ENCODE data around the gene CCDC50. TPM values are rescaled to one million over a fixed set of nuclear protein-coding genes. Genes with fewer than 3 reads are reported as not detected.
A peak's percentile ranks its signal among the peaks of the same experiment; 100 is the strongest.

CCDC50 gene, protein sequence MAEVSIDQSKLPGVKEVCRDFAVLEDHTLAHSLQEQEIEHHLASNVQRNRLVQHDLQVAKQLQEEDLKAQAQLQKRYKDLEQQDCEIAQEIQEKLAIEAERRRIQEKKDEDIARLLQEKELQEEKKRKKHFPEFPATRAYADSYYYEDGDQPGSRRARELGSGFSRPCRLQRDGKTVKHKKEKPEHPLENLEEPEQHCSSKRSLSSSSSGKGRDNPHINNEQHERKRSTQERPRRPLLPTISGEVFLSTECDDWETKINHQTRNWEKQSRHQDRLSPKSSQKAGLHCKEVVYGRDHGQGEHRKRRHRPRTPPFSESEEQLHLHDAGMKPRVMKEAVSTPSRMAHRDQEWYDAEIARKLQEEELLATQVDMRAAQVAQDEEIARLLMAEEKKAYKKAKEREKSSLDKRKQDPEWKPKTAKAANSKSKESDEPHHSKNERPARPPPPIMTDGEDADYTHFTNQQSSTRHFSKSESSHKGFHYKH
- 85.1 and 92.8 TPM in 2 replicates for total RNA-seq (2014; rRNA removed; shearing (Covaris generic))

DNA sequence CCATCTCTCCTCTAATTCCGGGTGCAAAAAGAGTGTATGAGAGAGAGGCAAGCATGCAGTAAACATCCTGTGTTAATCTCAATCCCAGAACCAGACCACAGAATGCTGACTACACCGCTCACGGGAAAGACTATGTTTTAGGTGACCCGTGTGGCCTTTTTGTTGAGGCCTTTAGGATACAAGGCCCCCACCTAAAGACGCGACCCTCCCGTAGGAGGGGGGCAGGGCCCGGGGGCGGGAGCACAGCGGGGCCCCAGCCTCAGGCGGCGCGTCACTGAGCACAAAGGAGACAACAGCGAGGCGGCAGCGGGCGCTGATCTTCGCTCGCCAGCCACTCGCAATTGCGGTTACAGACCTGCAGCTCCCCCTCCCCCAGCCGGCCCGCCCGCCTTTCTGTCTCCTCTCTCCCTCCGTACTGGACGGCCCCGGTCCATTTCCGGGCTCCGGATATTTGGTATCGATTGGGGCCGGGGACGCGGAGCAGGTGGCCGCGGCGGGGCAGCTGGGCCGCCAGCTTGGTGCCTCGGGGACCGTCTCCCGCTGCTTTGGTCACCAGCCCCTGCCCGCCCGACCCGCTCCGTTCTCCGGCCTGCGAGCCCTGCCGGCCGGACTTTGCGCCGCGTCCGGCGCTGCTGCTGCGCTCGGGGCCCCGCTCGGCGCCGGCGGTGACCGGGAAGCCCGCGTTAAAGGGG is at the start of gene CCDC50:
Gene CCDC50, plus strand, starts transcription at position 433 of the 692 bp plus-strand sequence. CDS start 281 bp downstream, outside the sequence.
- peak; percentile 81 for DNase-seq (ENCODE audit: low read depth)

DNA sequence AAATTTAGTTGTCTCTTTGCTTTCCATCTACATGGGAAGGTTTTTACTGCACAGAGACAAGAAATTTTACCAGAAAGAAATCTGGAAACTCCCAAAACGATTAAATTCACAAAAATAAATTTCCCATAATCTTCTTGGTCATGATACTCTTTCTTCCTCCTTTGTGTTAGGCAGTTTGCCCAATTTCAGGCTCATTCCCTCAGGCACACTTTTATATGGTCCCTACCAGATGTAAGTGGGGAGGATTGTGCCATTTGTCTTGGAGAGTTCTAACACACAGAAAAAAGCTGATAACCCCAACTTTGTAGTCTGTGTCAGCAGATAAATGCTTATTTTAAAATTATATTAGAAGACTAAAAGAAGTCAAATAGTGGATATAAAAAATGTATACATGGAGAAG is 49.1 kb upstream of the CCDC50 start:
- peak; percentile 11 for DNase-seq (ENCODE audit: low read depth)

DNA sequence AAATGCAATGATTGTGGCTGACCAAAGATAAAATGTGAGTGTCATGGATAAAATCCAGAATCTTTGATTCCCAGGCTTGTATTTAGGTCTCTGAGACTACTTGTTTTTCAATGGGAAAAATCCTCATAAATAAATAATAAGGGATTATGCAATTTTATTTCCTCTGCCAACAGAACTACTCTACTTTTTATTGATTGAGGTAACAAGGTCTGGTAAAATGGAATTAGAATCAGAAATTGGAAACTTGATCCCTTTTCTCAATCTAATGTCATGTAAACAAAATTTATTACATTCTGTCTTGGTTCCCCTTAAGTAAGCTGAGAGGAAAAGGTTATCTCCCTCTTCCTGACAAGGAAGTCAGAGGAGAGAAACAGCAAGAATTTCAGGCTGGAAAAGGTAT is 48.3 kb upstream of the CCDC50 start:
- no peak for DNase-seq (ENCODE audit: low read depth)

DNA sequence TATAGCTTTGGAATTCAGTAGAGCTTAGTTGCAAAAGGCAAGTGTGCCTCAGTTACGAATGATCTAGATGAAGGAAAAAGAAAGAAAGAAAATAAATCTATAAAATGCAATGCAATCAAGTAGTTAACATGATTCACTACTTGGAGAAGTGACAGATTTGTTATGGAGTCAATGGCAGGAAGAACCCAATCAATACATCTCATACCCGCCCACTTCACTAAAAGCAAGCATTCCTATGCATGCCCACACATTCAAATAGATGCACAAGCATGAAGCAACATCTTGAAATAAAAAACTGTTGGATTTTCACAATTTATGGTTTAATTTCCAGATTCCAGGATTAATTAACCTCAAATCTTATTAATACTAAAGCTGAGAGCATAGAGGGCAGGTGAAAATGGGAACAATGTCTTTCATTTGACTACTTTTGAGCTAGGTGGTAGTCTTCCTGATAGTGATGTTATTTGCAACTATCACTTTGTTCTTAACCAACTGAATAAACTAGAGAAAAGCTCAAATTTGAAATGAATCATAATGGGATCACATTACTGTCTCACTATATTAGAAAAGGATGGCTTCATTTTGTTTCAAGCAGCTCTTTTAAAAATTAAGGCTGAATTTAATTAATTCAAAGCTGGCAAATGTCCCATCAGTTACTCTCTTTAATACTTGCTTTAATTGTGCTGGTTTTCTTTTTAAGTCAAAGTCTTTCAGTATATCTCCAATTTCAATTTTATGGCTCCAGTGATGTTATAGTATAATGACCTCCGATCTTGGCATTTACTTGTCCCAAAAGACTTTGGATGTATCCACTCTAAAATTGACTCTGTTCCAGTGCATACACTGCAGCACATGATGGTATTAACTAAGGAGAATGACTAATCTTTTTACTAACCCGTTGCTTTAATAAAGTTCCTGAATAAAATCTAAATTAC is 46.7 kb upstream of the CCDC50 start:
- no peak for DNase-seq (ENCODE audit: low read depth)

- DNase-seq (ENCODE audit: low read depth): no peak
These were observed 45.8 kb upstream of the CCDC50 start for GRCh38 chr3:191283400-191283799.

DNA sequence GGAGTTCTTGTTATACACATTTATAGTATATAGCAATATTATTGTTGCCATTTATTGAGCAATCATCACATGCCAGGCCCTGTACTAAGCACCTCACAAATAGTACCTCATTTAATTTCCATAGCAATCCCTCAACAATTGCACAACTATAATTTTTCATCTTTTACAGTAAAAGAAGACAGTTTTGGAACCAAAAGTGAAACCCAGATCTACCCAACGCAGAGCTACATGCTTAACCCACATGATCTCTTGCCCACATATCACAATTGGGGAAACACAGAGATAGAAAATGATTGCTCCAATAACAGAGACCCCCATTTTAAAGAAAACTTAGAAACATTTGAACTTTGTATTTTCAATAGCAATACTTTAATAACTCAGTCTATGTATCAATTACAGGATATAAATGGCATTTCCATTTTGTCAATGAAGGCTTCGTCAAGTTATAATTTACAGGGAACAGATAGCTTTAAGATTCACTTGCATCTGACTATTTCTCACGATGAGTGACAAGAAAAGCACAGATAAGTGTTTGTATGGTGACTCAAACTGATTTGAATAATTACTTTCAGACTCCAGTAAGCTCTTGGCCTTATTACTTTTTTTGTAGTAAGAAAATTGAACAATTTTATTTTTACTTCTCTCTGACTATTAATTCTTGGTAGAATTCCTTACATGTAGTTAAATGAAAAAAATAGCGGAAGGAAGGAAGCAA is 38.7 kb upstream of the CCDC50 start:
- peak; percentile 53 for DNase-seq (ENCODE audit: low read depth)

DNA sequence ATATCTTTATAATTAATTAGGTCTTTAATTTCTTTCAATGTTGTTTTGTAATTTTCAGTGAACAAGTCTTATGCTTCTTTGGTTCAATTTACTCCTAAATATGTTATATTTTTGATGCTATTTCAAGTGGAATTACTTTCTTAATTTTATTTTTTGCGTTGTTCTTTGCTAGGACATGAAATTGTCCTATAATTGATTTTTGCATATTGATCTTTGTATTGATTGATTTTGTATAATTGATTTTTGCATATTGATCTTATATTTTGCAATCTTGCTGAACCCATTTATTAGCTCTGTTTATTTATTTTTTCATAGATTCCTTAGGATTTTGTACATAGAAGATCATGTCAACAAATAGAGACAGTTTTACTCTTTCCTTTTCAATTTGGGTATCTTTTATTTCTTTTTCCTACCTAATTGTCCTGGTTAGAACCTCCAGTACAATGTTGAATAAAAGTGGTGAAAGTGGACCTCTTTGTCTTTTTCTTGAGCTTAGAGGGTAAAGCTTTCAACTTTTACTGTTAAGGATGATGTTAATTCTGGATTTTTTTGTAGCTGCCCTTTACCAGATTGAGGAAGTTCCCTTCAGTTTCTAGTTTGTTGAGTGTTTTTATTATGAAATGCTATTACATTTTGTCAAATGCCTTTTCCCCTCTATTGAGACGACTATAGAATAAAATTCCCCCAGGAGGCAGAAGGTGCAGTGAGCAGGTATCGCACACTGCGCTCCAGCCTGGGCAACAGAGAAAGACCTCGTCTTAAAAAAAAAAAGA is 36.8 kb upstream of the CCDC50 start:
- no peak for DNase-seq (ENCODE audit: low read depth)

DNA sequence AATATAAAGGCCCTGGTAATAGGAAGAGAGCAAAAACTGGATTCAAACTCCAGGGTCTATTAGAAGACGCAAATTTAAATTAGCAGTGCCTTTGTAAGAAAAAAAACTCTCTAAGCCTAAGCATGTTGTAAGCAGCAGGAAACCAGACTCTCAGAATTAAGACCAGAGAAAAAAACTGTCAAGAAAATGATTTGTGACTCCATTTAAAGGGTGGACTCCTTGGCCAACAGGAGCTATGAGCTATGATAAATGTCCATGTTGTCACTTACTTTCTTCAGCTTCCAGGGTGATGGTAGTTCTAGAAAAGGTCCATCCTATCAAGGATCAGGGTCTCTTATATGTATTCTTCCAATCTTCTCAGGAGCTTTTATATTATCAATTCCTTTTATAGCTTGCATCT is 34.9 kb upstream of the CCDC50 start:
- no peak for DNase-seq (ENCODE audit: low read depth)

GRCh38 chr3:191296041-191296541 is 33.1 kb upstream of the CCDC50 start:
- no peak for DNase-seq (ENCODE audit: low read depth)

GRCh38 chr3:191298846-191299245 is 30.3 kb upstream of the CCDC50 start:
- DNase-seq (ENCODE audit: low read depth): no peak

- DNase-seq (ENCODE audit: low read depth): no peak
These were observed 28.8 kb upstream of the CCDC50 start for GRCh38 chr3:191300422-191300821.

- DNase-seq (ENCODE audit: low read depth): no peak
These were observed 28.2 kb upstream of the CCDC50 start for GRCh38 chr3:191301017-191301416.

- no peak for DNase-seq (ENCODE audit: low read depth)
These were observed 27.3 kb upstream of the CCDC50 start for GRCh38 chr3:191301782-191302411.

GRCh38 chr3:191302451-191302850 is 26.7 kb upstream of the CCDC50 start:
- no peak for DNase-seq (ENCODE audit: low read depth)

DNA sequence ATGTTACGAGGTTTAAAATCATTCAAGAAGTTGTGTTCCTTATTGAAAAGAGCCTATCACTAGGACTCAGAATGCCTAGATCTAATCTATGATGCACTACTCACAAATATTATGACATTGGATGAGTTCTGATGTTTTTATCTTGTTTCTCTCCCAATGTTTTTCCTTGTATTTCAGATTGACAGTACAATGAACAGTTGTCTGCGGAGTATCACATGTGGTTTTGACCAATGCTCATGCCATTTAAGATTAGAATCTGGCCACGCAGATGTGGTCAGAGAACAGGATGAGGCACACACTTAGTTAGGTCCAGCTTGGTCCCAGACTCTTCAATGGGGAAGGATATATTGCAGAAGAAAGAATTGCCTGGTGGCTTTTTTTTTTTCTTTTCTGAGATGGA is 25.6 kb upstream of the CCDC50 start:
- peak; percentile 94 for DNase-seq (ENCODE audit: low read depth)

DNA sequence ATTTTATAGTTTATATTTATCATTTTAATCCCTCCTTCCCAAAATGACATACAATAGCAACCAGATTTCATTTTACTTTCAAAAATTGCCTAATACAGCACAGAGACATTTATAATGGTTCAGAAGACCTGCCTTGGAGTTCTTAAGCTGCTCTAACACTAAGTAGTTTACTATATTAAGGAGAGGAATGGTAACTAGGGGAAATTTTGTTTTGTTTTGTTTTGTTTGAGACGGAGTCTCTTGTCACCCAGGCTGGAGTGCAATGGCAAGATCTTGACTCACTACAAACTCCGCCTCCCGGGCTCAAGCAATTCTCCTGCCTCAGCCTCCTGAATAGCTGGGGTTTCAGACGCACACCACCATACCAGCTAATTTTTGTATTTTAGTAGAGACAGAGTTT is 22.8 kb upstream of the CCDC50 start:
- no peak for DNase-seq (ENCODE audit: low read depth)

DNA sequence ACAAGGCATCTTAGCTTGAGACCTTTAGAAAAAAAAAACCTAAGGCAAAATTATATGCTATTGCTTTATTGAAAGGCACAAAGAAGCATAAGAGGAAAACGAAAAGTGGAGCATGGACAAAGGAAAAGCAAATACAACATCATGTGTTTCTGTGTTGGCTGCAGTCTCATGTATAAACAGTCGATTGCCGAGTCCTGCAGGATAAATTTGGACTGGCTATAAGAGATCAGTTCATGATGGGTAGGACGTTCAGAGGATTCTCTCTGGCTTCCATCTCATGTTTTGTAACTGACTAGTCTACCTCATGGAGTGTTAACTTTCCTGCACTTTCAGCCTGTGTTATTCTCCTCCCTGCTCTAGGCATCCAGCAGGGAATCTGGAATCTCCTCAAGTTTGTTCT is 21.9 kb upstream of the CCDC50 start:
- no peak for DNase-seq (ENCODE audit: low read depth)

GRCh38 chr3:191313296-191313695 is 15.9 kb upstream of the CCDC50 start:
- DNase-seq (ENCODE audit: low read depth): no peak

DNA sequence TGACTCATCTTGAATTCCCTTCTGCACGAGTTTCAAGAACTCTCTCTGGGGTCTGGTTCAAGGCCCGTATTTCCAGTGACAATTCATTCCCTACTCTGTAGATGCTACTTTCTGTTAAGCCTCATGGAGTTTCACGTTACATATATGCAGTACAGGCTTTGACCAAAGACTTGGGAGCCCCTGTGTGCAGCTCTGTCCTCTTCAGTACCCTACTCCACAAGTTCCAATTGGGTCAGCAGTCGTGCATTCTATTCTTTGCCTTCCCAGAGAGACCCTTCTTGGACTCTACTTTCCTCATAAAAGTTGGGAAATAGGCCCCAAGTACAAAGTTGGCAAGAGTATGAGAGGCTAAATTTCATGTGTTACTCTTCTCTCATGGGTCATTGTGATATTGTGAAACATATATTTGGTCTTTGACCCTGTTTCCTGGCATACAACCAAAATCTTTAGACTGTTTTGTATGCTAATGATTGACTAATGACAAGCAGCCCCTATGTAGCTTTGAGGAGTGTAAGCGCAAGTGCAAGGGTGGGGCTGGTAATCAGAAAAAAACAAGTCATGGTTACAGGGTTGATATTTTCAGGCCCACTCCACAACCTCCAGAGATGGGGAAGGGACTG is 15.0 kb upstream of the CCDC50 start:
- DNase-seq (ENCODE audit: low read depth): no peak
